Mucosa of rectum (tissue), 2 donors: ENCODE results near the gene TMBIM1.
"Not testable (repeated sequence)": the region's sequence is repeated elsewhere in the genome, so short reads cannot be mapped to it uniquely, and the experiment has no call there.

Experiments
- H3K27ac ChIP-seq, 2 donors: one replicate each; pipeline ENCODE4 v1.7.0; 2013; ENCODE audit warnings: inconsistent platforms in 2 of 2, low read depth in 2 of 2, low read length in 2 of 2
- H3K27me3 ChIP-seq, 2 donors: one replicate each; pipeline ENCODE4 v1.7.0; 2013; ENCODE audit warnings: low read length in 2 of 2; ENCODE audit not compliant: control insufficient read depth in 2 of 2, insufficient read depth in 2 of 2
- H3K36me3 ChIP-seq, 2 donors: one replicate each; pipeline ENCODE4 v1.7.0; 2013; ENCODE audit warnings: low read length in 2 of 2; ENCODE audit not compliant: control insufficient read depth in 2 of 2, insufficient read depth in 2 of 2
- H3K4me1 ChIP-seq, 2 donors: one replicate each; pipeline ENCODE4 v1.7.0; 2013; ENCODE audit warnings: low read length in 2 of 2, mild to moderate bottlenecking in 1 of 2; ENCODE audit not compliant: control insufficient read depth in 2 of 2, insufficient read depth in 2 of 2
- H3K4me3 ChIP-seq, 2 donors: one replicate each; pipeline ENCODE4 v1.7.0; 2013; ENCODE audit warnings: low read length in 2 of 2
- H3K9ac ChIP-seq, 2 donors: one replicate each; pipeline ENCODE4 v1.7.0; 2013; ENCODE audit warnings: low read length in 2 of 2, low read depth in 1 of 2, mild to moderate bottlenecking in 1 of 2
- H3K9me3 ChIP-seq, 2 donors: one replicate each; pipeline ENCODE4 v1.7.0; 2013; ENCODE audit warnings: low read length in 2 of 2; ENCODE audit not compliant: control insufficient read depth in 2 of 2
- donor health status: healthy.
- donor health status: Normal muscosa, but diverticular disease.

The TMBIM1 gene

DNA sequence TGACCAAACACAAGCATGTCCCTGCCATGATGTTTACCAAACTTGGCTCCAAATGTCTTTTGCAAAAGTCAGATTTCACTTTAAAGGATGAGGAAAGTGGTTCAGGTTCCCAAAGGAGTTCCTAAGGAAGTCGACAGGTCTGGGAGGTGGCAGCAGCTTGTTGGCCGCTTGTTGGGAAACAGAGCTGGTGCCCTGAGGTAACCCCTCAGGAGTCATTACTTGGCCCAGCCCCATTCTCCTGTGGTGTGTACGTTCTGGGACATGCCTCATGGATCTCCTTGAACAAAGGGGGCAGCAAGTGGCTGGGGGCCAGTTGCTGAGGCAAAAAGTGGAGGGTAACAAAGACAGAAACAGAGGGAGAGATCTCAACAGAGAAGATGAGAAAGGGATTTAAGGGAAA, 10.9 kb downstream of the TMBIM1 start:
- peak overlapping the region in 1 of 2 donors; percentile 64 for H3K27ac ChIP-seq
- peaks cover 57 to 62% of the 10 kb centered on the region in 2 donors for H3K36me3 ChIP-seq
- peaks cover 30 to 31% of the 10 kb centered on the region in 2 donors for H3K4me1 ChIP-seq
- H3K27me3 ChIP-seq, result no peaks in the 10 kb centered on the region
- no peak overlapping the region for H3K9ac ChIP-seq
- no peaks in the 10 kb centered on the region for H3K9me3 ChIP-seq
- H3K4me3 ChIP-seq, result no peak overlapping the region

DNA sequence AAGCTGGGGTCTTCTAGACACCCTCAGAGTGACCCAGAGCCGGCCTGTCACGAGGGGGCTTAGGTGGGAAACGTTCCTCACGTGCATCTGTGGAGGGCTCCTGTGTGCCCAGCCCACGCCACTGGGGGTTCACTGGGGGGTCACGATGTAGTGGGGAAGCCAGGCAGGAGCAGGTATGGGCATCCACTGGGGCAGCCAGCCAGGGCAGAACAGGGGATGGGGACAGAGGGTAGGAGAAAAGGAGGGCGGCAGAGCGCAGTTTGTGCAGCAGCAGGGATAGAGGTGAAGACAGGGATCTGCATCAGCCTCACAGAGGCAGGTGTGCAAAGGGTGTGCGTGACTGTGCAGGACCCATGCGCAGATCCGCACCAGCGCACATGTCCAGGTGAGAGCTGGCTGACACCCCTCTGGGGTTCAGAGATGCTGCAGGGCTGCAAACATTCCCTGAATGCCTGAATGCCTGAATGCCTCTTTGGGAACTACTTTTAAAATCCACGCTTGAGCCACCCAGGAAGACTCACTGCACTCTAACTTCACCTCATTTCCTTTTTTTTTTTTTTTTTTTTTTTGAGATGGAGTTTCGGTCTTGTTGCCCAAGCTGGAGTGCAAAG, 11.9 kb downstream of the TMBIM1 start:
- Histone ChIP-seq H3K36me3 (peaks cover 68 to 69% of the 10 kb centered on the region in 2 donors), H3K9ac (no peak overlapping the region), H3K27me3 (no peaks in the 10 kb centered on the region), H3K27ac (no peak overlapping the region), H3K4me3 (no peak overlapping the region), H3K9me3 (no peaks in the 10 kb centered on the region), H3K4me1 (peaks cover 23 to 24% of the 10 kb centered on the region in 2 donors)

DNA sequence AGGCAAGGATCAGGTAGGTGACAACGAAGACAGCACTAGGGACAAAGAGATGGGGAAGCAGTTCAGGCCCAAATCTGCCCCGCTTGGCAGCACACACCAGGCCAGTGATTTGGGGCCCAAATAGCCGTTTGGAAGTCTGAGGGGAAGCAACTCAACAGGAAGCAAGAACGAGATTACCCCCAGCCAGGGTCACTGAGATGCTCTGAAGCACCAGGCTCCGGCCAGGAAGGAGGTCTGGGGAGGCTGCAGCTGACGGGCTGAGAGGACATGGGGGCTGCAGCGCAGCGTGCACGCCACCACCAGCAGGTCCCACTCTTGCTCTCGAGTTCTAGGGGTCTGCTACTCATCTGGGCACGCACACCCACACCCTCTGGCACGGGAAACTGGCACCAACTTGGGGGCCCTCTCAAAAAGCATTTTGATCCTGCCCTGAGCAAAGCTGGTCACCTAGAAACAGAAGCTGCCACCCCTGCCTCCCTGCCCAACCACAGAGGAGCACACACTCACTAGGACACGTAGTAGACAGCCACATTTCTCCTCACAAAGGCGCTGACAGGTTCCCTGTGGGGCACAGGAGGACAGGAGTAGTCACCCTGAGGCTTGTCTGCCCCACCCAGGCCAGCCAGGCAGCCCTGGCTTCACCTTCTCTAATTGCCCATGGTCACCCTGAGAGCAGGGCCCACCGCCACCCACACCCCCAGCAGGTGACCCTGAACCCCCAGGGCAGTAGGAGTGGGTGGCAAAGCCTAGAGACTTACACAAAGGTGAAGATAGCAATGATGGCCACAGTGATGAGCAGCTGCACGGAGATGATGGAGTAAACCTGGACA, 13.6 kb downstream of the TMBIM1 start:
- peaks cover 23 to 26% of the 10 kb centered on the region in 2 donors for H3K4me1 ChIP-seq
- H3K36me3 ChIP-seq, result peaks cover 81 to 82% of the 10 kb centered on the region in 2 donors
- H3K27ac ChIP-seq, result no peak overlapping the region

DNA sequence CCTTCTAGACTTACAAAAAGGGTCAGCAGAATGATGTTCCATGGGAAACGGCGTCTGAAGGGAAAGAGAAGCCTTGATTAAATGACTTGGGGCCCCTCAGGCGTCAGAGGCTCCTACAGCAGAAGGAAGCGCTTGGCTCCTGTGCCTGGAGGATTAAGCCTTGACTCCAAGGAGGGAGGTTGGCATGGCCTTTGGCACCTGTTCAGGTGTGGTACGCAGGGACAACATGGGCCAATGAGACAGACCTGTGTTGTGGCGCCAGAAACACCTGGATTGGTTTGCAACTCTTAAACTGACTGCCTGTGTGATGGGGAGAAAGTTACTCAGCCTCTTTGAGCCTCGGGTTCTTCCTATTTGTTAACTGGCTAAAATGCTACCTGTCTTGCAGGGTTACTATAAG, 14.4 kb downstream of the TMBIM1 start:
- peaks cover 77 to 84% of the 10 kb centered on the region in 2 donors for H3K36me3 ChIP-seq
- no peak overlapping the region for H3K4me3 ChIP-seq
- H3K4me1 ChIP-seq, result peaks cover 24% of the 10 kb centered on the region in 2 donors
- H3K27ac ChIP-seq, result no peak overlapping the region
- H3K27me3 ChIP-seq, result no peaks in the 10 kb centered on the region
- H3K9me3 ChIP-seq, result no peaks in the 10 kb centered on the region
- H3K9ac ChIP-seq, result no peak overlapping the region

More for the DNA sequence above, 13.6 kb downstream of the TMBIM1 start:
- Histone ChIP-seq H3K9ac (no peak overlapping the region), H3K27me3 (no peaks in the 10 kb centered on the region), H3K4me3 (no peak overlapping the region), H3K9me3 (no peaks in the 10 kb centered on the region)

DNA sequence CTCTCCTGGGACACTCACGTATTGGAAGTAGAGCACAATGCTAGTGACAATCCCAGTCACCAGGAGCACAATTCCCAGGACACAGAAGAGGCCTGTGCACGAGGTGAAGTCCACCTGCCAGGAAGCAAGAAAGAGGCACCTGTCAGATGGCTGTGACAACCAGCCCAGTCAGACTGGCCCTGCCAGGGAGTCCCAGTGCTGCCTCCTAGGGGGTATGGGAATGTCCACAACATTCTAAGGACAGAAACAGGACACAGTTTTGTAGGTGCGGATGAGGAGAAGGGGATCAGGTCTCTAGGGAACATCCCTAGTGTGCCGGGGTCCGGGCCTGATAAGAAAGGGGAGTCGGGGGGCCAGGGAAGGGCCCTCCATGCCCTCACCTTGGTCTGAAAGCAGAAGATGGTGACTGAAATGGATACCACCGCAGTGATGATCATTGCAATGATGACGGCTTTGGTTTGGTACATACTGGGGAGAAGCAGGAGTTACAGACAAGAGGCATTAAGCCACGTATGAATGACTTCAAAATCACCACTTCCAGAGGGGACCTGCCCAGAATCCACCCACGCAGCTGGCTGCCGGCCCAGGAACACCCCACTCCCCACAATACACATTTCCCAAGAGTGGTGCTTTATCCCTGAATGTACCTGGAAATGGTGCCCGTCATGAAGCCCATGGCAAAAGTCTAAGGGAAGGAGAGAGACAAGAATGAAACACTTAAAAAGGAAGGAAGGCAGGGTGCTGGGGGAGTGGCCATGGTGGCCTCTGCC, 15.1 kb downstream of the TMBIM1 start:
- Histone ChIP-seq H3K4me1 (peaks cover 29 to 31% of the 10 kb centered on the region in 2 donors), H3K9ac (no peak overlapping the region), H3K4me3 (no peak overlapping the region), H3K9me3 (no peaks in the 10 kb centered on the region), H3K27ac (no peak overlapping the region), H3K36me3 (peaks cover 77 to 83% of the 10 kb centered on the region in 2 donors), H3K27me3 (no peaks in the 10 kb centered on the region)

- peak overlapping the region; percentile 89 to 92 for H3K27ac ChIP-seq
- H3K9me3 ChIP-seq, result no peaks in the 10 kb centered on the region
- peaks cover 45 to 48% of the 10 kb centered on the region in 2 donors for H3K4me1 ChIP-seq
- no peak overlapping the region for H3K4me3 ChIP-seq
- H3K9ac ChIP-seq, result peak overlapping the region; percentile 36 to 50
- H3K27me3 ChIP-seq, result no peaks in the 10 kb centered on the region
- H3K36me3 ChIP-seq, result peaks cover 66 to 69% of the 10 kb centered on the region in 2 donors
Observed at GRCh38 chr2:218275371-218276072, 16.8 kb downstream of the TMBIM1 start.

DNA sequence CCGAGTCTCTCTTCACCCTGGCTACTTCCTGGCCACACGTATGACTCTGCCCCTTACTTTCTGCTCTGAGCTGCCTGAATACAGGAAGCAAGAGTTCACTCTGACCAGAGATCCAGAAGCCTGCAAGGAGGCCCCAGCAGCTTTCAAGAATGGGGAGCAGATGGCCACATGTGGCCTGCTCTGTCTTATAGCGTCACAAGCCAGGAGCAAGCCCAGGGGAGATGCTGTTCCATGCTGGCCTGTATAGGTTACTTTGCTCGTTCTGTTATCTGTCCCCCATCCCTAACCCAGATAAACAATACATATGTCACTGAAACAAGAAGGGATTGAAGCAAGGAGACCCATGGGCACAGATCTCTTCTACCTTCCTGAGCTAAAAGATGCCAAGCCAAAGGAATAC, 17.7 kb downstream of the TMBIM1 start:
- H3K36me3 ChIP-seq, result peaks cover 56 to 60% of the 10 kb centered on the region in 2 donors
- H3K9ac ChIP-seq, result peak overlapping the region; percentile 6 to 50
- no peaks in the 10 kb centered on the region for H3K27me3 ChIP-seq
- H3K9me3 ChIP-seq, result no peaks in the 10 kb centered on the region
- H3K4me3 ChIP-seq, result peak overlapping the region in 1 of 2 donors; percentile 20
- peaks cover 45 to 48% of the 10 kb centered on the region in 2 donors for H3K4me1 ChIP-seq
- peak overlapping the region; percentile 89 to 92 for H3K27ac ChIP-seq

DNA sequence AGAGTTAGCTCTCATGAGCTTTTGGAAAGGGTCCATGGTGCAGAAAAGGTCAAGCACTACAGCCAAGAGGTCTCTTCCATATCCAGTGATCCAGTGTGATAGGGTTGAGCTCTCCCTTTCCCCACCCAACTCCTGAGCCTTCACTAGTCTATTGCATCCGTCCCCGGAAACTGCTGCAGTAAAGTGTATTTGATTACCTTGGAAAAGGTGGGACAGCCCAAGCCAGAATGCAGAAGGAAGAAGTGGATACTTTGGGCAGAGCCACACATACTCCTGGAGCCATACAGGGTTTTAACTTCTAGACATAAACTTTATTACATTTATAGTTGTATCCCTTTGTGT, 18.4 kb downstream of the TMBIM1 start:
- H3K36me3 ChIP-seq, result peaks cover 49 to 53% of the 10 kb centered on the region in 2 donors
- peak overlapping the region in 1 of 2 donors; percentile 50 for H3K9ac ChIP-seq
- H3K9me3 ChIP-seq, result no peaks in the 10 kb centered on the region
- H3K27me3 ChIP-seq, result no peaks in the 10 kb centered on the region
- H3K4me3 ChIP-seq, result peak overlapping the region in 1 of 2 donors; percentile 20
- H3K27ac ChIP-seq, result peak overlapping the region; percentile 89 to 92
- H3K4me1 ChIP-seq, result peaks cover 51 to 54% of the 10 kb centered on the region in 2 donors

- peaks cover 51 to 54% of the 10 kb centered on the region in 2 donors for H3K4me1 ChIP-seq
- peak overlapping the region; percentile 56 to 78 for H3K9ac ChIP-seq
- H3K9me3 ChIP-seq, H3K27me3 ChIP-seq, H3K4me3 ChIP-seq: not testable (repeated sequence)
- peaks cover 44 to 48% of the 10 kb centered on the region in 2 donors for H3K36me3 ChIP-seq
- H3K27ac ChIP-seq, result peak overlapping the region; percentile 89 to 92
Observed at GRCh38 chr2:218273214-218273907, 18.9 kb downstream of the TMBIM1 start.
